Prostate gland (tissue), 2 donors: ENCODE measurements around the gene PPP2R2B. TPM values are rescaled to one million over a fixed set of nuclear protein-coding genes. Genes with fewer than 3 reads are reported as not detected.

ENCODE experiments used
- DNase-seq: peaks from one replicate; pipeline ENCODE4 v3.0.0-alpha.2; 2019; ENCODE audit warnings: low spot score
- H3K27ac ChIP-seq, 2 donors: fragments of 200-600 bp; sonication (generic); 2 replicates each; pipeline ENCODE4 v1.5.1; 2017 to 2019
- H3K27me3 ChIP-seq: fragments of 200-600 bp; sonication (generic); replicated peaks from 2 replicates; pipeline ENCODE4 v1.5.1; 2019; ENCODE audit not compliant: insufficient read depth
- H3K36me3 ChIP-seq, 2 donors: fragments of 200-600 bp; sonication (generic); 1 replicate in 1 of 2; 2 replicates in 1 of 2; pipeline versions ENCODE4 v1.5.1 to v1.8.1; 2017 to 2019
- H3K4me1 ChIP-seq: fragments of 200-600 bp; sonication (generic); replicated peaks from 2 replicates; pipeline ENCODE4 v1.5.1; 2019
- H3K4me3 ChIP-seq, 2 donors: fragments of 200-600 bp; sonication (generic); 2 replicates each; pipeline ENCODE4 v1.5.1; 2017 to 2019
- H3K9me3 ChIP-seq: fragments of 200-600 bp; sonication (generic); 2 replicates; pipeline ENCODE4 v1.5.1; 2017
- CTCF ChIP-seq, 4 experiments: fragments of 200-600 bp in 2 of 4; fragments of 450-650 bp in 2 of 4; sonication (generic) in 2 of 4; IDR thresholded peaks; 1 replicate in 3 of 4; 2 replicates in 1 of 4; pipeline ENCODE4 v1.5.1; 2016 to 2019; ENCODE audit warnings: antibody characterized with exemption in 4 of 4, mild to moderate bottlenecking in 2 of 4, moderate library complexity in 2 of 4
- POLR2A ChIP-seq: fragments of 450-650 bp; IDR thresholded peaks from one replicate; pipeline ENCODE4 v1.6.1; 2016; ENCODE audit warnings: antibody characterized with exemption, mild to moderate bottlenecking
- POLR2AphosphoS5 ChIP-seq: sonication (generic); formaldehyde crosslinking; IDR thresholded peaks from one replicate; pipeline ENCODE4 v1.6.1; 2017; ENCODE audit warnings: antibody characterized with exemption
- WGBS: methylation state at CpG from one replicate; pipeline ENCODE4 v1.1.5; 2018; 5-methylcytosine and 5-hydroxymethylcytosine counted together
- intact Hi-C: fragments of 100-400 bp; cut with DNase I; formaldehyde crosslinking; loops from one replicate; pipeline ENCODE4 v1.14.2; 2022
- total RNA-seq, 2 donors: library from RNA; depleted of rRNA; stranded (reverse); fragments of >200 nt; gene quantifications; one replicate each; pipeline ENCODE4 v1.1.0, GENCODE V29; 2016

PPP2R2B gene
- total RNA-seq, 2 donors from 2014 or later = 0.68 to 2.6 TPM

GRCh38 chr5:146623666-146624065 lies 254.9 kb downstream of the PPP2R2B start:
- TF ChIP-seq POLR2A (no peak), POLR2AphosphoS5 (no peak), CTCF (IDR thresholded peaks at IDR 0.05) (no peak)
- H3K27ac ChIP-seq = no peak overlapping the region
- no peaks in the 10 kb centered on the region for H3K36me3 ChIP-seq
- intact Hi-C loops = no loop called here
- H3K9me3 ChIP-seq = no peaks in the 10 kb centered on the region
- no peaks in the 10 kb centered on the region for H3K27me3 ChIP-seq
- no peak for DNase-seq
- 74% methylated on average over 4 of the region's 4 CpGs for WGBS
- no peak overlapping the region for H3K4me3 ChIP-seq
- H3K4me1 ChIP-seq = no peaks in the 10 kb centered on the region

GRCh38 chr5:146623009-146623408 lies 255.5 kb downstream of the PPP2R2B start:
- no peaks in the 10 kb centered on the region for H3K9me3 ChIP-seq
- no peak overlapping the region for H3K4me3 ChIP-seq
- TF ChIP-seq POLR2AphosphoS5 (no peak), POLR2A (no peak)
- no peak for DNase-seq
- H3K36me3 ChIP-seq = no peaks in the 10 kb centered on the region
- intact Hi-C loops = no loop called here
- H3K4me1 ChIP-seq = no peaks in the 10 kb centered on the region
- H3K27ac ChIP-seq = no peak overlapping the region
- 81% methylated on average over 5 of the region's 5 CpGs for WGBS
- no peaks in the 10 kb centered on the region for H3K27me3 ChIP-seq

GRCh38 chr5:146622391-146622790 lies 256.2 kb downstream of the PPP2R2B start:
- no peak for DNase-seq
- TF ChIP-seq CTCF (IDR thresholded peaks at IDR 0.05) (no peak), POLR2A (no peak), POLR2AphosphoS5 (no peak)
- H3K9me3 ChIP-seq = no peaks in the 10 kb centered on the region
- H3K4me1 ChIP-seq = no peaks in the 10 kb centered on the region
- no peak overlapping the region for H3K4me3 ChIP-seq
- no peaks in the 10 kb centered on the region for H3K27me3 ChIP-seq
- intact Hi-C loops = no loop called here
- no peak overlapping the region for H3K27ac ChIP-seq
- WGBS = 46% methylated on average over 1 of the region's 1 CpG
- H3K36me3 ChIP-seq = no peaks in the 10 kb centered on the region

DNA sequence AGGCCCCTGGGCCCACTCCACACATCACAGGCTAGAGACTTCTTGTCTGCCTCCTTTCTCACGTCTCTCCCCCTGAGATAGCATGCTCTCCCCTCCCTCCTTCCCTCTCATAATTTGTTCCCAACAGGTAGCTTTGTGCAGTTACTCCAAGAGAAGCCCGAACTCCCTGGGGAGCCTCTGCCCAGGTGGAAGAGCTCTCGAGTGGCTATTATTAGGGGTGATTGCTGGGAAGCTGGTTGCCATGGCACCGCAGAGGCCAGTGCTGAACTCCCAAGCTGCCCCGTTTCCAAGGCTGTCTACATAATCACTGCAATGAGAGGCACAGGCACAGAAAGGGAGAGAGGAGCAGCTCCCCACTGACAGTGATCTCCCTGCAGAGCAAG lies 257.9 kb downstream of the PPP2R2B start:
- TF ChIP-seq POLR2A (no peak), POLR2AphosphoS5 (no peak), CTCF (IDR thresholded peaks at IDR 0.05) (no peak)

DNA sequence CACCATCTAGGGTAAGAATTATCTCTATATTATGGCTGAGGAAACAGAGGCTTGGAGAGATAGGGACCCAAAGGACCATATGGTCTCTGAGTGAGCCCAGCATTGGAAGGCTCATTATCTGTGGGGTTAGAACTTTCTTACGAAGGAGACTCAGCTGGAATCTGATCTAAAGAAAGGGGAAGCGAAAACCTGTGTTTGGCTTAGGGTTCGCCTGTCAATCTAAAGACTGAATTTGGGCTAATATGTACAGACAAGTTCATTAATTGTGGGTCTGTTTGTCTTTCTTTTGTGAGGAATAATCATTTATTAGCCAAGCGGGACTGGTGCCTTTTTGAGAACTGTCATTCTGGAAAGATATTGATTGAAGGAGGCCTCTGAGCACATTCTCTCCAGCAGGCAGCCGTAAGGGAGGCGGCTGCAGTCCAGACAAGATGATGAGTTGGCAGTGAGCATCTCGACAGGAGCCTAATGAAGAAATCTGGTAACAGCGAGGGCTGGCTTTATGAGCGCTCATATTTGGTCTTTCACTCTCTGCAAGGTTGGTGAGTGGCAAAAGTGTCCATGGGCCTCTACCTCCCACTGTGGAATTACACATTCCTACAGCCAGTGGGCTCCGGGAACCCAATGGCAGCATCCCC lies 258.4 kb downstream of the PPP2R2B start:
- no peaks in the 10 kb centered on the region for H3K27me3 ChIP-seq
- 71% methylated on average over 10 of the region's 10 CpGs for WGBS

More for the DNA sequence above, 257.9 kb downstream of the PPP2R2B start:
- Histone ChIP-seq H3K4me3 (no peak overlapping the region), H3K4me1 (no peaks in the 10 kb centered on the region), H3K27me3 (no peaks in the 10 kb centered on the region), H3K36me3 (no peaks in the 10 kb centered on the region), H3K27ac (no peak overlapping the region), H3K9me3 (no peaks in the 10 kb centered on the region)
- WGBS = 25% methylated on average over 4 of the region's 5 CpGs
- intact Hi-C loops = no loop called here
- DNase-seq = no peak

More for the DNA sequence above, 258.4 kb downstream of the PPP2R2B start:
- Histone ChIP-seq H3K9me3 (no peaks in the 10 kb centered on the region), H3K4me1 (no peaks in the 10 kb centered on the region), H3K36me3 (no peaks in the 10 kb centered on the region), H3K27ac (no peak overlapping the region), H3K4me3 (no peak overlapping the region)
- no peak for DNase-seq
- intact Hi-C loops = no loop called here
- TF ChIP-seq POLR2A = no peak
- no peak for TF ChIP-seq POLR2AphosphoS5
- TF ChIP-seq CTCF (IDR thresholded peaks at IDR 0.05) = no peak
